ENCODE results near the gene IGSF9B. TPM values are rescaled to one million over a fixed set of nuclear protein-coding genes. Genes with fewer than 3 reads are reported as not detected.

Gene IGSF9B
- total RNA-seq, 2 experiments from 2014 or later = 24.3 to 27.4 TPM

GRCh38 chr11:133897331-133897650, 59.5 kb downstream of the IGSF9B start:
- Histone ChIP-seq H3K4me1 (ENCODE audit: insufficient read depth, low read length) (no peaks in the 10 kb centered on the region), H3K4me3 (ENCODE audit: low read length) (no peak overlapping the region), H3K9me3 (ENCODE audit: control insufficient read depth in 1 of 2, insufficient read depth in 1 of 2, low read length in 2 of 2) (no peaks in the 10 kb centered on the region), H3K36me3 (ENCODE audit: insufficient read depth, low read length) (no peaks in the 10 kb centered on the region), H3K27me3 (ENCODE audit: control insufficient read depth in 1 of 2, insufficient read depth in 2 of 2, low read length in 2 of 2) (no peaks in the 10 kb centered on the region), H3K27ac (ENCODE audit: low read depth in 1 of 2, low read length in 2 of 2) (no peak overlapping the region)
- intact Hi-C loops (cut with DNase I, micrococcal nuclease) = no loop called here
- no peaks in the 10 kb centered on the region for H3K4me1 Mint-ChIP-seq (ENCODE audit: low read depth)
- no peak overlapping the region for H3K4me3 Mint-ChIP-seq
- no peak overlapping the region for H3K27ac Mint-ChIP-seq
- no peak for TF ChIP-seq CTCF (IDR thresholded peaks at IDR 0.05)
- ATAC-seq (ENCODE audit: poor library complexity) (no peak), DNase-seq (no peak)
- ChIA-PET POLR2A (no interaction called here), CTCF (no interaction called here)
- H3K27me3 Mint-ChIP-seq = peaks cover 4% of the 10 kb centered on the region
- H3K36me3 Mint-ChIP-seq (ENCODE audit: low read depth) = peaks cover 8% of the 10 kb centered on the region
- no peaks in the 10 kb centered on the region for H3K9me3 Mint-ChIP-seq

GRCh38 chr11:133896642-133897330, 60.0 kb downstream of the IGSF9B start:
- H3K27me3 Mint-ChIP-seq = peaks cover 9% of the 10 kb centered on the region
- intact Hi-C loops (cut with DNase I, micrococcal nuclease) = no loop called here
- ATAC-seq (ENCODE audit: poor library complexity) (no peak), DNase-seq (no peak)
- no peak overlapping the region for H3K4me3 Mint-ChIP-seq
- H3K4me1 ChIP-seq (ENCODE audit: insufficient read depth, low read length) = no peaks in the 10 kb centered on the region
- ChIA-PET POLR2A (no interaction called here), CTCF (no interaction called here)
- no peaks in the 10 kb centered on the region for H3K27me3 ChIP-seq (ENCODE audit: control insufficient read depth in 1 of 2, insufficient read depth in 2 of 2, low read length in 2 of 2)
- H3K36me3 Mint-ChIP-seq (ENCODE audit: low read depth) = peaks cover 8% of the 10 kb centered on the region
- no peak overlapping the region for H3K27ac Mint-ChIP-seq
- H3K9me3 ChIP-seq (ENCODE audit: control insufficient read depth in 1 of 2, insufficient read depth in 1 of 2, low read length in 2 of 2) = no peaks in the 10 kb centered on the region
- H3K9me3 Mint-ChIP-seq = no peaks in the 10 kb centered on the region
- no peak overlapping the region for H3K4me3 ChIP-seq (ENCODE audit: low read length)
- no peak overlapping the region for H3K27ac ChIP-seq (ENCODE audit: low read depth in 1 of 2, low read length in 2 of 2)
- H3K36me3 ChIP-seq (ENCODE audit: insufficient read depth, low read length) = no peaks in the 10 kb centered on the region
- TF ChIP-seq CTCF (IDR thresholded peaks at IDR 0.05) = no peak
- no peaks in the 10 kb centered on the region for H3K4me1 Mint-ChIP-seq (ENCODE audit: low read depth)

GRCh38 chr11:133896028-133896427, 60.7 kb downstream of the IGSF9B start:
- Mint-ChIP-seq H3K36me3 (ENCODE audit: low read depth) (peaks cover 8% of the 10 kb centered on the region), H3K4me3 (no peak overlapping the region), H3K27ac (no peak overlapping the region), H3K4me1 (ENCODE audit: low read depth) (no peaks in the 10 kb centered on the region), H3K27me3 (peaks cover 13% of the 10 kb centered on the region), H3K9me3 (no peaks in the 10 kb centered on the region)
- intact Hi-C loops (cut with DNase I, micrococcal nuclease) = no loop called here
- H3K4me3 ChIP-seq (ENCODE audit: low read length) = no peak overlapping the region
- DNase-seq (no peak), ATAC-seq (ENCODE audit: poor library complexity) (no peak)
- POLR2A ChIA-PET = no interaction called here
- no peak overlapping the region for H3K27ac ChIP-seq (ENCODE audit: low read depth in 1 of 2, low read length in 2 of 2)
- CTCF ChIA-PET = no interaction called here
- H3K27me3 ChIP-seq (ENCODE audit: control insufficient read depth in 1 of 2, insufficient read depth in 2 of 2, low read length in 2 of 2) = peaks cover 0 to 2% of the 10 kb centered on the region in 2 experiments
- H3K9me3 ChIP-seq (ENCODE audit: control insufficient read depth in 1 of 2, insufficient read depth in 1 of 2, low read length in 2 of 2) = no peaks in the 10 kb centered on the region
- H3K4me1 ChIP-seq (ENCODE audit: insufficient read depth, low read length) = no peaks in the 10 kb centered on the region
- H3K36me3 ChIP-seq (ENCODE audit: insufficient read depth, low read length) = no peaks in the 10 kb centered on the region
- no peak for TF ChIP-seq CTCF (IDR thresholded peaks at IDR 0.05)
